ENCODE data around the gene TMEM144. TPM values are rescaled to one million over a fixed set of nuclear protein-coding genes. Genes with fewer than 3 reads are reported as not detected.
"Not testable (repeated sequence)": the region's sequence is repeated elsewhere in the genome, so short reads cannot be mapped to it uniquely, and the experiment has no call there.

The TMEM144 gene
- total and polyA plus RNA-seq, 7 donors = 0.53 to 1.9 (median 1.0) TPM

DNA sequence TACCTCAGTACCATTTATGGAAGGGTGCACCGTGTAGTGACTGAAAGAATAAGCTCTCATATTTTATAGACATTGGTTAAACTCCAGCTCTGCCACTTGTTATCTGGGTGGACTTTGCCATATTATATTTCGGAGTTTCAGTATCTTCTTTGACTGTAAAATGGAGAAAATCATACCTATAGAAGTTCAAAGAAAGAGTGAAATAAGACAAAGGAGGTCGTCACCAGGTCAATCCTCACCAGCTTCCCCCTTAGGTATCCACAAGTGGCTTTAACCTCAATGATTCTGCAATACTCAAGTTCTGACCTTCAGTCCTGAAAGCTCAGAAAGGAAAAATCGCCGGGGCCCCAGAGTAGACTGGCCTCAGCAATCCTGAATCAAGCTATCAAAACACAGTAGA lies 64.3 kb downstream of the TMEM144 start:
- Histone ChIP-seq H3K4me3 (no peak overlapping the region), H3K36me3 (ENCODE audit: insufficient read depth in 1 of 2, low read depth in 1 of 2) (no peaks in the 10 kb centered on the region), H3K27me3 (ENCODE audit: insufficient read depth in 3 of 3, low read length in 2 of 3) (no peaks in the 10 kb centered on the region), H3K4me1 (no peaks in the 10 kb centered on the region), H3K9me3 (no peaks in the 10 kb centered on the region), H3K27ac (no peak overlapping the region)
- intact Hi-C loops (cut with DNase I) = no loop called here
- 76 to 82% (median 79%) methylated on average over 5 of the region's 5 CpGs for WGBS, 3 donors
- ATAC-seq (no peak), DNase-seq (no peak)
- TF ChIP-seq, protein P1, sequence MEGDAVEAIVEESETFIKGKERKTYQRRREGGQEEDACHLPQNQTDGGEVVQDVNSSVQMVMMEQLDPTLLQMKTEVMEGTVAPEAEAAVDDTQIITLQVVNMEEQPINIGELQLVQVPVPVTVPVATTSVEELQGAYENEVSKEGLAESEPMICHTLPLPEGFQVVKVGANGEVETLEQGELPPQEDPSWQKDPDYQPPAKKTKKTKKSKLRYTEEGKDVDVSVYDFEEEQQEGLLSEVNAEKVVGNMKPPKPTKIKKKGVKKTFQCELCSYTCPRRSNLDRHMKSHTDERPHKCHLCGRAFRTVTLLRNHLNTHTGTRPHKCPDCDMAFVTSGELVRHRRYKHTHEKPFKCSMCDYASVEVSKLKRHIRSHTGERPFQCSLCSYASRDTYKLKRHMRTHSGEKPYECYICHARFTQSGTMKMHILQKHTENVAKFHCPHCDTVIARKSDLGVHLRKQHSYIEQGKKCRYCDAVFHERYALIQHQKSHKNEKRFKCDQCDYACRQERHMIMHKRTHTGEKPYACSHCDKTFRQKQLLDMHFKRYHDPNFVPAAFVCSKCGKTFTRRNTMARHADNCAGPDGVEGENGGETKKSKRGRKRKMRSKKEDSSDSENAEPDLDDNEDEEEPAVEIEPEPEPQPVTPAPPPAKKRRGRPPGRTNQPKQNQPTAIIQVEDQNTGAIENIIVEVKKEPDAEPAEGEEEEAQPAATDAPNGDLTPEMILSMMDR (IDR thresholded peaks at IDR 0.05) = no peak

DNA sequence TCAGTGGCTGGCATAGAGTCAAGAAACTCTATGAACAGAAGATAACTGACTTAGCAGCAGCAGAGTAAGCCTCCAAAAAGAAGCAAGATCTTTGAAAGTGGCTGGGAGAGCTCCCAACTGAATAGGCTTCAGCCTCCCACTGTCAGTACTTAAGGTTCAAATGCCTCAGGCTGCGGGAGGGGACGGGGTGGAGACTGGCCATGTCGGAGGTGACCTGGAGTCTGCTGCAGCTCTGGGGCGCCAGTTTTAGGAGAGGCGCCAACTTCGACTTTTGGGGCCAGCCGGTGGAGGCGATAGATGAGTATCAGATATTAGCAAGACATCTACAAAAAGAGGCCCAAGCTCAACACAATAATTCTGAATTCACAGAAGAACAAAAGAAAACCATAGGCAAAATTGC lies 67.3 kb downstream of the TMEM144 start:
- WGBS, 3 donors = 91 to 97% (median 94%) methylated on average over 8 of the region's 8 CpGs
- ATAC-seq = no peak
- DNase-seq = no peak
- H3K9me3 ChIP-seq = no peaks in the 10 kb centered on the region
- no peaks in the 10 kb centered on the region for H3K27me3 ChIP-seq (ENCODE audit: insufficient read depth in 3 of 3, low read length in 2 of 3)
- H3K4me3 ChIP-seq = no peak overlapping the region
- H3K36me3 ChIP-seq (ENCODE audit: insufficient read depth in 1 of 2, low read depth in 1 of 2) = no peaks in the 10 kb centered on the region
- no peaks in the 10 kb centered on the region for H3K4me1 ChIP-seq
- intact Hi-C loops (cut with DNase I) = no loop called here
- TF ChIP-seq, protein P1 (IDR thresholded peaks at IDR 0.05) = no peak
- no peak overlapping the region for H3K27ac ChIP-seq

DNA sequence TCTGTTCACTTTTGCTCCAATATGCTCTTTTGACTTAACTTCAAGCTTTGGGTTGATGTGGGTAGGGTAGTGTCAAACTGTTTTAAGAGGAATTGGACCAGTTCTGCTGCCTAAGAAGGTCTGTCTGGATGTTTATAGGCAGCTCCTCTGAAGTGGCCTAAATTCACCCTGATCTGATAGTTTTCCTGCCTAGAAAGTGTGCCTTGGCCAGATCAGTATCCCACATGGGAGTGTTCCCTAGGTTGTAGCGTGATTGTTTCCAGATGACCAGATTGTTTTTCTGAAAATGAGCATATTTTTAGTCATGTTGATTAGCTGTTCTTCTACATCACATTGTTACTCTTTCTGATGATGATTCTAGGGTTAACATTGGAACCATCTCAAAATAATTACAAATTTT lies 68.8 kb downstream of the TMEM144 start:
- H3K4me1 ChIP-seq; ATAC-seq; H3K9me3 ChIP-seq; intact Hi-C loops (cut with DNase I); H3K27ac ChIP-seq; H3K36me3 ChIP-seq (ENCODE audit: insufficient read depth in 1 of 2, low read depth in 1 of 2); H3K27me3 ChIP-seq (ENCODE audit: insufficient read depth in 3 of 3, low read length in 2 of 3); DNase-seq; H3K4me3 ChIP-seq: not testable (repeated sequence)
- WGBS, 3 donors = 80 to 91% (median 81%) methylated on average over 1 of the region's 1 CpG

DNA sequence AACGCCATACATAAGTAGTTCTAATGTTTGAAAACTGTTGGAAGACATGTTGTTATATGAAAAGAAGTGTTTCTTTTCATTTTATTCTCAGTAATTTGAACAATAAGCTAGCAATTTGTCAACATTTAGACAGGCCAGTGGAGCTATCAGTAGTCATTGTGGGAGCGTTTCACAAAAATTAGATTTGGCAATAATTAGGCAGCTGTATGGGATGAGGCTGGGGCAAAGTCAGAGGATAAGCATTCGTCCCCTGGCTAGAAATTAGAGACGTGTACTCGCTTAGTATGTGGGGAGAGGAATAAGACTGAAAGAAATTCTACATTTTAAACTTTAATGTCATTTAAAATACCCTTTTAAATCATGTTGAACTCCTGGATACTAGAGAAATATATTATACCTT lies 70.6 kb downstream of the TMEM144 start:
- DNase-seq = no peak
- 65 to 68% (median 65%) methylated on average over 5 of the region's 5 CpGs for WGBS, 3 donors
- no peak overlapping the region for H3K27ac ChIP-seq
- ATAC-seq = no peak
- H3K36me3 ChIP-seq (ENCODE audit: insufficient read depth in 1 of 2, low read depth in 1 of 2) = no peaks in the 10 kb centered on the region
- intact Hi-C loops (cut with DNase I) = no loop called here
- TF ChIP-seq, protein P1 (IDR thresholded peaks at IDR 0.05) = no peak
- H3K9me3 ChIP-seq = no peaks in the 10 kb centered on the region
- H3K4me3 ChIP-seq = no peak overlapping the region
- no peaks in the 10 kb centered on the region for H3K27me3 ChIP-seq (ENCODE audit: insufficient read depth in 3 of 3, low read length in 2 of 3)
- H3K4me1 ChIP-seq = no peaks in the 10 kb centered on the region

DNA sequence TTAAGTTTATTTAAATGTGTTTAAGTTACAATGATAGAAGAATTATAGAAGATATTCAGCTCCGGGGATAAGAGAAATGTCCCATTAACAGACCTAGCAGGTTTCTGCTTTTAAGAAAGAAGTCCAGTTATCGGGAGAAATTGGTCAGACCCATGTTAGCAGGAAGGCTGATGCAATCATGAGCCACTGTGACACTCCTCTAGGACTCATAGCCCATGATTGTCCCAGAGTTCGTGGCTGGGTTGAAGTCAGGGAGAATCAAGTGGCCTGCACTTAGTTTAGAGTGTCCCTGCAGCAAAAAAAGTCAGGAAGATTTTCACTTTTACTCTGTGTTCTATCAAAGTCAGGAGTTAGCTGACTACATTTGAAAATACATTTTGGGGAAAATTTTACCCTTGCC lies 72.0 kb downstream of the TMEM144 start:
- Histone ChIP-seq H3K9me3 (no peaks in the 10 kb centered on the region), H3K27ac (no peak overlapping the region), H3K4me3 (no peak overlapping the region), H3K4me1 (no peaks in the 10 kb centered on the region), H3K27me3 (ENCODE audit: insufficient read depth in 3 of 3, low read length in 2 of 3) (no peaks in the 10 kb centered on the region), H3K36me3 (ENCODE audit: insufficient read depth in 1 of 2, low read depth in 1 of 2) (no peaks in the 10 kb centered on the region)
- TF ChIP-seq, protein P1 (IDR thresholded peaks at IDR 0.05) = no peak
- intact Hi-C loops (cut with DNase I) = no loop called here
- WGBS, 3 donors = 67 to 75% (median 72%) methylated on average over 3 of the region's 3 CpGs
- DNase-seq (no peak), ATAC-seq (no peak)

All from psoas muscle (tissue), 8 donors.